HEK293 (cell line): Measurements from ENCODE around the gene FSTL4.

ENCODE experiments used
- CTCF ChIP-seq: fragments of 450-650 bp; formaldehyde crosslinking; IDR thresholded peaks from 2 replicates; pipeline ENCODE4 v1.5.1; 2016; ENCODE audit warnings: missing biosample characterization, missing genetic modification characterization
- ZBTB8A ChIP-seq: fragments of 450-650 bp; formaldehyde crosslinking; IDR thresholded peaks from 2 replicates; pipeline ENCODE4 v1.5.1; 2016; ENCODE audit warnings: missing biosample characterization, missing genetic modification characterization

- no peak for TF ChIP-seq CTCF (tag by site-specific recombination)
- TF ChIP-seq ZBTB8A = no peak
Observed at GRCh38 chr5:133149345-133149744, 463.0 kb downstream of the FSTL4 start.
